Measurements from ENCODE around the gene C9orf78.

C9orf78 gene, protein sequence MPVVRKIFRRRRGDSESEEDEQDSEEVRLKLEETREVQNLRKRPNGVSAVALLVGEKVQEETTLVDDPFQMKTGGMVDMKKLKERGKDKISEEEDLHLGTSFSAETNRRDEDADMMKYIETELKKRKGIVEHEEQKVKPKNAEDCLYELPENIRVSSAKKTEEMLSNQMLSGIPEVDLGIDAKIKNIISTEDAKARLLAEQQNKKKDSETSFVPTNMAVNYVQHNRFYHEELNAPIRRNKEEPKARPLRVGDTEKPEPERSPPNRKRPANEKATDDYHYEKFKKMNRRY

DNA sequence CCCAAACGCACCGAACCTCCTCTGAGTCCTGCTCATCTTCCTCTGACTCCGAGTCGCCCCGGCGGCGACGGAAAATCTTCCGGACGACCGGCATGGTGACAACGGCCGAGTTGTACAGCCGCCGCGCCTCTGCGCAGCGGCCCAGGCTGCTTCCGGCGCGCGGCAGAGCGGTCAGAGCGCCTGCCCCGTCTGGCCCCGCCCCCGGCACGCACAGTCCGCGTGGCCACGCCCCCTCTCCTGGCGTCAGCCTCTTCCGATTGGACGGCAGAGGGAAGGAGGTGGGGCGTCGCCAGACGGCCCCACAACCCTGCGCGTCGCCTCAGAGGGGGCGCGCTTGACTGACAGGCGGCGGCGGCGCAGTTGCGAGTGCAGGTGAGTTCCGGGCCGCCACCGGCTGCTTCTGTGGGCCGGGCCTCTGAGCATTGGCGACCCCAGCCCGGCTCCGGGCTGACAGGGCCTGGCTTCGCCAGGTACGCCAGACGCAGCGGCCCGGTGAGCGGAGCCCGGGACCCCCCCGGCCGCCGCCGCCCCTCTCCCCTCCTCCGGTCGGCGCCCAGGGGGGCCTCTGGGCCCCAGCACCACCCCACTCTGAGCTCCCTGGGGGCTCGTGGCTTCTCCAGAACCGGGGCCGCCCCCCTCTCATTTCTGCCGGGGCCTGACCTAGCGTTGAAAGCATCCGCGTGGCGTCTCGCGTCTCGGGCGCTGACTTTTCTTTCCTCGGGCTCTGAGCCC is at the start of gene C9orf78, which contains the start of gene USP20:
C9orf78 (minus strand) TSS at position 148 of the 732 bp plus-strand sequence; CDS start at position 94, 54 bp downstream.
USP20 (plus strand) TSS at position 331 of the 732 bp plus-strand sequence. CDS start 17,098 bp downstream, outside the sequence.
- DNase-seq, result peak; percentile 78 to 90

DNA sequence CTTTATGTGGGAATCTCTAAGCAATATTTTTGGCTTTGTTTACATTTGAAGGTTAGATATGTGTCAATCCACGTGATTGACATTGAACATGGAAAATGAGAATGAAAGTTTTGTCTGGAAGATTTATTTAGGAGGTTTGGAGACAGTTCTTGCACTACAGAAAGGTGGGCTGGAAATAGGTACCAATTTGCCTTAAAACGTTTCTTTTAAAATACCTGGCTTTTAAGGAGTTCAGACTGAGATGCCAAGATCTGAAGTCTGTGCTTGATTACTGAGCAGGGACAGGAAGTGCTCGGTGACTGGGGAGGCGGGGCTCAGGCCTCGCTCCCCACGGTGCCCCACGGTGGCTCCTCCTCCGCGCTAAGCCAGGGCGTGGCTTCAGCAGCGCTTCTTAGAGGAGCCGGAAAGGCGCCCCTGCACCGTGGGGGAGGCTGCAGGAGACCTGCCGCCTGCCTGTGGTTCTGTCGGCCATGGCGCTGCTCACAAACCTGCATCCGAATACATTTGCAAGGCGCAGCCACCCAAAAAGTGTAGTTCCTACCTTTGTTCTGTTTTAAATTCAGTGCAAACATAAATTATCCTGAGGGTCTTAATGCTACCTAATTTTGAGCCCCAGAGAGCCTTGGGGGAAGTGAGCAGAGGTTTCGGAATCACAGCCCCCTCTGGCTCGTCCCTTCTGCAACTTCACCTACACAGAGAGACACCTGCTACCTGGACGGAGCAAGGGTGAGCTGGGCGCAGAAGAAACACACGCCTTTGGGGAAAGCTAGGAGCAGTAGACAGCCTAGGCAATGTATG is 49.3 kb upstream of the C9orf78 start:
- DNase-seq, result peak; percentile 43 to 62

DNA sequence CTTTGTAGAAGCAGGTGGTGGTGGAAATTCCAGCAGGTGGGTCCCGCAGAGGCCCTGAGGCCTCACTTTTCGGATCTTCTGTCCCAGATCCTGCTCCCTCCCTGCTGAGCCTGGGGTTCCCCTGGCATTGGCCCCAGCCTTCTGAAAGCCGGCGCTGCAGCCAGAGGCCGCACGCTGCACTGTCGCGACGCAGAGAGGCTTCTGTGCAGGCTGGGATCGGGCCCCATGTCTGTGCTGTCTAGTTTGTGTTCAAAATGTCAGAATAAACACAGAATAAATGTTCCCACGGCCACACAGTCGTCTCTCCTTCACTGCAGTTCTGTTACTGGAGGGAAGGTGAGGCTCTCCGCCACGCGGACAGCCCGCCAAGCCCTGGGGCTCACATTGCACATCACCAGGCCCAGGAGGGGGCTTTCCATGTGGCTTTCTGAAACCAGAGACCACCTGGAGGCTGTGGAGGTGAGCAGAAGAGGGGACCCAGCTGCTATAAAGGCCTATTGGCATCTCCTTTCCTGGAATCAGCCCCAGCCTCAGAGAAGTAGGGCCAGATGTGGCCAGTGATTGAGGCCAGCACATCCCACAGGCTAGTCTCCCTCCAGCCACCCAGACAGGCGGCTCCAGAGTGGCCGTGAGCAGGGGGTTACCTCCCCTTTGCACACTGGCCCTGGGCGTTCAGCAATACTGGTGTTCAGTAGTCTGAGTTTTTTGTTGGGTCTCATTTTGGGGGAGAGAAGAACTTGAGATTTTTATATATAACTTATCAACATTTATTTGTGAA is 46.7 kb upstream of the C9orf78 start:
- no peak for DNase-seq

DNA sequence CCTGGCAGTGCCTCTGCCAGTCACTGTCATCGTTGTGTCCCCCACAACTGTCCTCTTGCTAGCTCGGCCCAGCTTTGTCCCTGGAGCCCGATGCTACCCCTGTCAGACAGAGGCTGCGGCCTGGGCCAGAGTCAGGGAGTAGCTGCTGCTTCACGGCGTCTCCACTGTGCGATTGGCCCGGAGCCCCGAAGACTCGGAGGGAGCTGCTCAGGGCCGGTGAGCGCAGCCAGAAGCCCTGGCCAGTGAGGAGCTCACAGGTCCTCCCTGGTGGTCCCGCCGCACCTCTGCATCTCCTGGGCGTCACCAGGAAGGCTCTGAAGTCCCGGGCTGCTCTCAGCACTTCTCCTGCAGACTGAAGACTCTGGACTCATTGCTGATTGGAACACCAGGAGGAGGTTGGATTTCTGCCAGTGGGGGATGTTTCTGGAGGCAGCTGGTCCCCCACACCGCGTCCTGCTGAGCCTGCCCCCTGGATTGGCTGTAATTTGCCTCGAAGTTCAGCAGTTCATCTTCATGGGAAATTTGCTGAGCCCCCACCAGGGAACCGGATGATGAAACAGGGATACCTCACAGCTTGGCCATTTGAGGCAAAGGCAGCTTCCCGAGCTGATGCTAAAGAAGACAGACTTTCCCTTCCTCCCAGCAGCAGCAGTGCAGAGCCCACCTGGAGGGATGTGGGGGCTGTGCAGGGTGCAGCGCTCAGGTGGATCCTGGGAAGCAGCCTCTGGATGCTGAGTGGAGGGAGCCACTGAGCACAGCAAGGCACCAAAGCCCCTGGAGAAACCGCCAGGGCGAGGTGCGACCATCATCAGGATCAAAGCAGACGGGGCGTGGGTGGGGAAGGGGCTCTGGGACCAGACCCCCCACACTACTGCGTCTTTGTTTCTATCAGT is 45.8 kb upstream of the C9orf78 start:
- no peak for DNase-seq

DNA sequence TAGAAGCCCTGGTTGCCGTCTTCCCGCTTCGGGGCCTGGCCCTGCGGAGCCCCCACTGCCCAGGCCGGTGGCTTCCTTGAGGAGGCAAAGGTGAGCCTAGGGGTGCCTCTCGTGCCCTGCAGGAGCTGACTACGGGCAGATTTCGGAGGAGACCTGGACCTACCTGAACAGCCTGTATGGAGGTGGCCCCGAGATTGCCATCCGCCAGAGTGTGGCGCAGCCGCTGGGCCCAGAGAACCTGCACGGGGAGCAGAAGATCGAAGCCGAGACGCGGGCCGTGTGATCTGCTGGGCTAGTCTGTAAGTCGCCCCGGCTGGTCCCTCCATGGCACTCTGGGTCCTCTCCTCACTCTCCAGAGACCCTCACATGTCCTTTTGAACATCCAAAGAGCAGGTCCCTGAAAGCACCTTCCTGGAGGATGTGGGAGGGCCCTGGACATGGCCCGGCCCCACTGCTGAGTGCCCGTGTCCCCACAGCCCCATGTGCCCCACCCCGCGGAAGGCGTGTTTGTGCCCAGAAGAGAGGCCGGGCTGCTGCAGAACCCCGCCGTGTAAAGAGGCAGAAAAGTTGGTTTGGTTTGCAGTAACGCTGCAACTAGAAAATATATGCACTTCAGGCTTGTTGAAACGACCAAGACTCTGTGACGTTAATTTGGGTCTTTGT is 45.0 kb upstream of the C9orf78 start:
- DNase-seq, result no peak

DNA sequence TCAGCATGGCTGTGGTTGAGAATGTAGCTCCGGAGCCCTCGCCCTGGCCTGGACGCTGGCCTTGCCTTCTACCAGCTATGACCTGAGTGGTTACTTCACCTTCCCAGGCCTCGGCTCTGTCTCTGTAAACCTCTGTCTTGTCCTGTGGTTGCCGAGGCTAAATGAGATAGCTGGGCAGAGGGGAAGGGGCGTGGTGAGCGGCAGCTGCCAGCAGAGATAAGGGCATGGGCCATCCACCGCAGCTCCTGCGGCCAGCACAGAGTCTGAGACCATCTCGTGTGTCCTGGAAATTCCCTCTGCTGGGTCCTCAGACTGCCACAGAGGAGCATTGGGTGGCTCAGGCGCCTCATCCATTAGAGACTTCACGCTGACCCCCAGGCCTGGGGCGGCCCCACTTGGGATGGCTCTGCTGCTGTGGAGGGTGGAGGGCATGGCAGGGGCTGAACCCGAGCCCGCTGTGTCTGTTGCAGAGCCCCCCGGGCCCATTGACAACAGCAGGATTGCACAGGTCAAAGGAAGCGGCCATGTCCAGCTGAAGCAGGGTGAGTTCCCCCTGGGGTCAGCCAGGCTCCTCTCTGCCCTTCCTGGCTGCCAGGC is 44.1 kb upstream of the C9orf78 start:
- no peak for DNase-seq

DNA sequence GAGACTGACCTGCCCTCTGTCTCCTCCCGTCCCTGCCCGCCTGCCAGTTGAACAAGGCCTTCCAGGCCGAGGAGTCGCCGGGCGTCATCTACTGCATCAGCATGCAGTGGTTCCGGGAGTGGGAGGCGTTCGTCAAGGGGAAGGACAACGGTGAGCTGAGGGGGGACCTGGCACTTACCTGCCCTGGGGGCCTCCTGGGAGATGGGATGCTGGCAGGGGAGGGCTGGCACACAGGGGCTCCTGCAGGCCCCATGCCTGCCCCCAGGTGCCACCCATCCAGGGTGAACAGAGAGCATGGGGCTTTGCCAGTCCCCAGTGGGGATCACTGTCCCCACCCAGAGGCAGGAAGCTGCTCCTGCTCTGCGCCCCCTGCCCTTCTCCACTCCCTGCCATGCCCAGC is 43.2 kb upstream of the C9orf78 start:
- DNase-seq, result no peak

DNA sequence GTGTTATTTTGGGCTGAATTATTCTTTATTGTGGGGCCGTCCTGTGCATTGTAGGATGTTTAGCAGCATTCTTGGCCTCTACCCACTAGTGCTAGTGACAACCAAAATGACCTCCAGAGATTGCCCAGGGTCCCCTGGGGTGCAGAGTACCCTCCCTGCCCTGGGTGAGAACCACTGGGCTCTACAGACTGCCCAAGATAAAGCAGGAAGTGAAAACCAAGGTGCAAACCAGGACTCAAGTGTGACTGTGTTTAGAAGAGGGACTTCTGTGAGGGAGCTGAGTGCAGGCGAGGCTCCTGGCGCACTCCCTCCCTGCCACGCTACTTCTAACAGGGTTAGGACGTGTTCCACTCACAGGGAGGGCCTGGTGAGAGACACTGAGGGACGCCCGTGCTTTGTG is 41.7 kb upstream of the C9orf78 start:
- no peak for DNase-seq

DNA sequence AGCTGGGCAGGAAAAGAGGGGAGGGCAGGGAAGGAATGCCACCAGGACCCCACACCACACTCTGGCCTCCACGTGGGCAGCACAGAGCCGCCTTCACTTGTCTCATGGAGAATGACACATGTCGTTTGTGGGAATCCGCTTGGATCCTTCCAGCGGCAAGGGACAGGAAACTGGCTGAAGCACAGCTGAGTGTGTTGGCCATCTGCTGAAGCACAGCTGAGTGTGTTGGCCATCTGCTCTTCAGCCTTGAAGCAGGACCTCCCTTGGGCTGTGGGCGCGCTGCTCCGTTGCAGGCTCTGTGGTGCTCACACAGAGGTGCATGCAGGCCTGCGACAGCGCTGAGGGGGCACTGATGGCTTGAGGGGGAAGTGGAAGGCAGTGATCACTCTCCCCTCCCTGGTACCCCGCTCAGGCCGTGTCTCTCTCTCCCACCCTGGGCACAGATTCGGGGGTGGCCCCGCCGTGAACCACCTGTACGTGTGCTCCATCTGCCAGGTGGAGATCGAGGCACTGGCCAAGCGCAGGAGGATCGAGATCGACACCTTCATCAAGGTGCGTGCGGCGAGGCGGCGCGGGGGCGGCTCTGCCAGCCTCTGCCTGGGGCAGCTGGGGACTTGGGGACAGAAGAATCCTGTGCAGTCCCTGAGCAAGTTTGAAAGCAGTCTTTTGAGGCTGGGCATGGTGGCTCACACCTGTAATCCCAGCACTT is 40.8 kb upstream of the C9orf78 start:
- no peak for DNase-seq

DNA sequence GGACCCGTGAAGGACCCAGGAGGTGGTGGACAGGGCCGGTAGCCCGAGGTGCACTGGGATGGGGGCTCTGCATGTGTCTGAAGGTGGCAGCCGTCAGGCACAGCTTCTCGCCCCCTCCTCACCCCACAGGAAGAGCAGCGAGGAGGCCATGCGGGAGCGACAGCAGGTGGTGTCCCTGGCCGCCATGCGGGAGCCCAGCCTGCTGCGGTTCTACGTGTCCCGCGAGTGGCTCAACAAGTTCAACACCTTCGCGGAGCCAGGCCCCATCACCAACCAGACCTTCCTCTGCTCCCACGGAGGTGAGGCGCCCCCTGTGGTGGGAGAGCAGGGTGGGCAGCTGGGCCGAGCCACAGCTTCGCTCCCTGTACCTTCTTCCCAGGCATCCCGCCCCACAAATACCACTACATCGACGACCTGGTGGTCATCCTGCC is 40.1 kb upstream of the C9orf78 start:
- DNase-seq, result no peak

DNA sequence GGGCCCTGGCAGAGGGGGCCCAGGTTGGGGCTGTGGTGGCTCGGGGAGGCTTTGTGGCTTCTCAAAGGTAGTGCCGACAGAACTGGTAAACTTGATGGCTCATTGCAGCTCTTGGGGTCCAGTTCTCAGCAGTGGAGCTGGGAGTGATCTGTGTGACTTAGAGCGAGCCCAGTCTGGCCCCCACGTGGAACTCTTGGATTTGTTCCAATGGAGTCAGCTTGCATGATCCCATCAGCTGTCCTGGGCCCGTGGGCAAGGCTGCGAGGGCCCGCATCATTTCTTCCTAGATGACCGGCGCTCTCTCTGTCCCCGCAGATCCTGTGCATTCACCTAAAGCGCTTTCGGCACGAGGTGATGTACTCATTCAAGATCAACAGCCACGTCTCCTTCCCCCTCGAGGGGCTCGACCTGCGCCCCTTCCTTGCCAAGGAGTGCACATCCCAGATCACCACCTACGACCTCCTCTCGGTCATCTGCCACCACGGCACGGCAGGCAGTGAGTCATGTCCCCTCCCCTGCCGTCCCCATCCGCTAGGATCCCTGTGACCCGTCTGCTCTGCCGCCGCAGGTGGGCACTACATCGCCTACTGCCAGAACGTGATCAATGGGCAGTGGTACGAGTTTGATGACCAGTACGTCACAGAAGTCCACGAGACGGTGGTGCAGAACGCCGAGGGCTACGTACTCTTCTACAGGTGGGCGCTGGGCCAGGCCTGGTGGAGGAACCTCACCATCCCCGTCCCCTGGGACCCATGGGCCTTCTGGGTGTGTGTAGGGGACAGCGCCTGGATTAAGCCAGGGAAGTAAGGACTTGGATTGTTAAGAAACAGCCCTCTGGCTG is 39.4 kb upstream of the C9orf78 start:
- no peak for DNase-seq

DNA sequence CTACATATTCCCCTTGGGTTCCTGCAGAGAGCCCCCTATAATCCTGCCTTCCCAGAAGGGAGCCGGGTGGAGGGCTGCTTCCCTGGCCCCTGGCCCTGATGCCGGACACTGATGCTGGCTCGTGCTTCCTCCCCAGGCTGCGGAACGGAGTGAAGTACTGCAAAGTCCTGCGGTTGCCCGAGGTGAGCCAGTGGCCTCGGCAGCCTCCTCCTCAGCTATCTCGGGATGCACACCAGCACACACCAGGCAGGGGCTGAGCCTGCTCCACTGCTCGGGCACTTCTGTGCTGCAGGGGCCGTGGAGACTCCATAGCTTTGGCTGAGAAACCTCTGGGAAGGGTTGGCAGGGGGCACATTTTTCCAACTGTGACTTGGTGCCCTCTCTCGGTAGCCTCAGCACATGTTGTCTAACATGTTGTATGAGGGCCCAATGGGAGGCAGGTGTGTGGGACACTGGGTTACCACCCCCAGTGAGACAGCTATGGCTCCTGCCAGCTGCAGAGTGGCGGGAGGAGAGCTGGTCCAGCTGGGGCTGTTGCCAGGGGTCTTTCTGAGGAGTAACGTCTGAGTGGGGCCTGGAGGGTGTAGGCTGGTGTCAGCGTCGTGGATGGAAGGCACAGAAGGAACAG is 38.6 kb upstream of the C9orf78 start:
- DNase-seq, result no peak

DNA sequence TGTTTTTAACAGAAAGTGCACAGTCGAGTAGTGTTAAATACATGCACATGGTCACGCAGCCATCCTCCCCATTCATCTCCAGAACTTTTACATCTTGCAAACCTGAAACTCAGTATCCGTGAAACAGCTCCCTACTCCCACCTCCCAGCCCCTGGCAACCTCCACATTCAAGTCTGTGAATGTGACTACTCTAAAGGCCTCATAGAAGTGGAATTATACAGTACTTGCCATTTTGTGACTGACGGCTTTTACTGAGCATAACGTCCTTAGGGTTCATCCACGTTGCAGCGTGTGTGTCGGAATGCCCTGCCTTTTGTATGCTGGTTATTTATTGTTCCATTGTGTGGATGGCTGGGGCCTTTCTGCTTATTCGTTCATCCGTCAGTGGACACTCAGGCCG is 36.0 kb upstream of the C9orf78 start:
- DNase-seq, result no peak

DNA sequence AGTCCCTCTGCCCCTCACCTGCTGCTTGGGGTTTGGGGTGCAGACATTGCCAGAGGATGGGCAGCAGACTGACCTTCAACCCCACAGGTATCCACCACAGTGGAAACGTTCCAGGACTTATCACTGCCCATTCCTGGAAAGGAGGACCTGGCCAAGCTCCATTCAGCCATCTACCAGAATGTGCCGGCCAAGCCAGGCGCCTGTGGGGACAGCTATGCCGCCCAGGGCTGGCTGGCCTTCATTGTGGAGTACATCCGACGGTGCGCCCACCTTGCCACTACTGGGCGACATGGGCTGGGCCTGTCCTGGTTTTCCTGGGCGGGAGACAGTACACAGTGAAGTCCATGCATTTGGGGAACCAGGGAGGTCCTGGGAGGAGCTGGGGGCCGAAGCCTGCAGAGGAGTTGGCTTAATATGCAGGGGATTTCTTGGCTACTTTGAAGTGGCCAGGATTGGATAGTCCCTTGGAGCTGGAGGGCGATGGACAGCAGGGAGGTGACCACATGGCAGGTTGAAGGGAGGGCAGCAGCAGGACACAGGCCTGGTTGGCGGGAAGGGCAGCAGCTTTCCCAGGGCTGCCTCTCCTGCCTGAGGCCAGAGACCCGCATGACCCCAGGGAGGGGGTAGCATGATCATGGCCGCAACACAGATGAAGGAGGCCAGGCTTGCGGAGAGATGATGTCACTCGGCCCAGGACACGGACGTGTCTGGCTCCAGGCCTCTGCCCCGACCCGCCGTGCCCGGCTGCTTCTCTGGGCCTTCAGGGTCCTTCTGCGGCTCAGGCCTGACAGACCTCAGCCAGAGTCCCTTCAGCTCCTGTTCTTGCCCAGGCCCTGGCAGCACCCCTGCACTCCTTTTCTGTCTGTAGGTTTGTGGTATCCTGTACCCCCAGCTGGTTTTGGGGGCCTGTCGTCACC is 34.8 kb upstream of the C9orf78 start:
- no peak for DNase-seq

DNA sequence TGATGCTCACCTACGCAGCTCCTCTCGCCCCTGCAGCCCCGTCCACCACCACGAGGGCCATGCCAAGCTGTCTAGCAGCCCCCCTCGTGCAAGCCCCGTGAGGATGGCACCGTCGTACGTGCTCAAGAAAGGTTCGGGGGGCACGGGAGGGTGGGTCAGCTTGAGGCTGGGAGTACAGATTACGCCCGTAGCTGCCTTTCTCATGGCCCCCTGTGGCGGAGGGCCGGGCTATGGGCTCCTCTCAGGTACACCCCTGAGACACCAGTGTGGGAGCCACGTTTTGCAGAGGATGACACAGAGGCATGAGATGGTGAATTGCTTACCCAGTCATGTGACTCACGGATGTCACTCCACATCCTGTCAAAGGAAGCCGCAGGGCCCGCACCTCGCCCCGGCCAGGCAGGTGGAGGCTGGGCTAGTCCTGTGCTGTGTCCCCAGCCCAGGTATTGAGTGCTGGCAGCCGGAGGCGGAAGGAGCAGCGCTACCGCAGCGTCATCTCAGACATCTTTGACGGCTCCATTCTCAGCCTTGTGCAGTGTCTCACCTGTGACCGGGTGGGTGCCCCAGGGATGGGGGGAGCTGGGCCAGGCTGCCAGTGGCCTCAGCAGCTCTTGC is 33.9 kb upstream of the C9orf78 start:
- DNase-seq, result no peak

DNA sequence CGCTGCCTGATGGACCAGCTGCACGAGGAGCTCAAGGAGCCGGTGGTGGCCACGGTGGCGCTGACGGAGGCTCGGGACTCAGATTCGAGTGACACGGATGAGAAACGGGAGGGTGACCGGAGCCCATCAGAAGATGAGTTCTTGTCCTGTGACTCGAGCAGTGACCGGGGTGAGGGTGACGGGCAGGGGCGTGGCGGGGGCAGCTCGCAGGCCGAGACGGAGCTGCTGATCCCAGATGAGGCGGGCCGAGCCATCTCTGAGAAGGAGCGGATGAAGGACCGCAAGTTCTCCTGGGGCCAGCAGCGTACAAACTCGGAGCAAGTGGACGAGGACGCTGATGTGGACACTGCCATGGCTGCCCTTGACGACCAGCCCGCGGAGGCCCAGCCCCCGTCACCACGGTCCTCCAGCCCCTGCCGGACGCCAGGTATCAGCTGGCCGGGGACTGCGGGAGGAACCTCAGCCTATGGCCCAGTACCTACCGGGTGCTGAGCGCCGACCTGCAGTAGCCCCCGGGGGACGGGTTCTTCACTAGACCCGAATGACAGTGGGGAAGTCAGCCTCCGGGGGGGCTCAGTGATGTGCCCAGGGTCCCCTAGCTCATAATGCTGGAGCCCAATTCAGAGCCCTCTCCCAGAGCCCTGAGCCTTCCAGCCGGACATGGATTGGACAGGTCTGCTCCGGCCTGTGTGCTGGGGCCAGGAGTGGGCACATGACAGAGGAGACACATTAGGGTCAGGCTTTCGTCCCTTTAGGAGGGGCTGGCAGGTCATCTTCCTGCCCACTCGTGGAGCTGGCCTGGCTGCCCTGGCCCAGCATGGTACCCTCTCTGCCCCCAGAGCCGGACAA is 33.2 kb upstream of the C9orf78 start:
- DNase-seq, result no peak

Data from NCI-H187 (cell line).